WI38 (cell line): ENCODE data around the gene SCAI.
A peak's percentile ranks its signal among the peaks of the same experiment; 100 is the strongest.

Source experiments
- H3K4me3 ChIP-seq: 2 replicates; pipeline ENCODE4 v1.5.1; 2011; ENCODE audit warnings: low read depth, mild to moderate bottlenecking, control low read depth, low read length
- TF ChIP-seq, protein P1 (sequence below): IDR thresholded peaks from 2 replicates; pipeline ENCODE4 v1.5.1; 2012; ENCODE audit warnings: low read depth, mild to moderate bottlenecking, control low read depth, low read length

SCAI gene

GRCh38 chr9:124908098-124908497, 235.2 kb downstream of the SCAI start:
- H3K4me3 ChIP-seq: no peak overlapping the region
- TF ChIP-seq, protein P1, sequence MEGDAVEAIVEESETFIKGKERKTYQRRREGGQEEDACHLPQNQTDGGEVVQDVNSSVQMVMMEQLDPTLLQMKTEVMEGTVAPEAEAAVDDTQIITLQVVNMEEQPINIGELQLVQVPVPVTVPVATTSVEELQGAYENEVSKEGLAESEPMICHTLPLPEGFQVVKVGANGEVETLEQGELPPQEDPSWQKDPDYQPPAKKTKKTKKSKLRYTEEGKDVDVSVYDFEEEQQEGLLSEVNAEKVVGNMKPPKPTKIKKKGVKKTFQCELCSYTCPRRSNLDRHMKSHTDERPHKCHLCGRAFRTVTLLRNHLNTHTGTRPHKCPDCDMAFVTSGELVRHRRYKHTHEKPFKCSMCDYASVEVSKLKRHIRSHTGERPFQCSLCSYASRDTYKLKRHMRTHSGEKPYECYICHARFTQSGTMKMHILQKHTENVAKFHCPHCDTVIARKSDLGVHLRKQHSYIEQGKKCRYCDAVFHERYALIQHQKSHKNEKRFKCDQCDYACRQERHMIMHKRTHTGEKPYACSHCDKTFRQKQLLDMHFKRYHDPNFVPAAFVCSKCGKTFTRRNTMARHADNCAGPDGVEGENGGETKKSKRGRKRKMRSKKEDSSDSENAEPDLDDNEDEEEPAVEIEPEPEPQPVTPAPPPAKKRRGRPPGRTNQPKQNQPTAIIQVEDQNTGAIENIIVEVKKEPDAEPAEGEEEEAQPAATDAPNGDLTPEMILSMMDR: no peak

- no peak overlapping the region for H3K4me3 ChIP-seq
- TF ChIP-seq, protein P1: no peak
Measured at GRCh38 chr9:124906966-124907365, 236.4 kb downstream of the SCAI start.

DNA sequence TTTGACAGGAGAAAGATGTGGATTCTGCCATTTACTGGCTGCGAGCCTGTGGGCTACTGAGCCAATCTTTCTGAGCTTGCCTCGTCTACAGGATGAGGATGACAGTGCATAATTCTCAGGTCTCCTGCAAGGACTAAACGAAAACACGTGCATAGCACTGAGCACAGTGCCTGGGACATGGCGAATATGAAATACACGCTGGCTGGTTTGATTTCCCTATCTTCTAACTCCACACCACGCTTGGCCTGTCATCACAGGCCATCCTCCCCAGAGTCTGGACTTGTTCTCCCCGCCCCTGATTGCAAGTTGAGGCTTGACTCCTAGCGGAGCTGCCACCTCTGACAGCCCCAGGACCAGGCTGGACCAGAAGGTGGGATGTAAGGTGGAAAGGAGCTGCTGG, 243.5 kb downstream of the SCAI start:
- TF ChIP-seq, protein P1: no peak
- H3K4me3 ChIP-seq: no peak overlapping the region

DNA sequence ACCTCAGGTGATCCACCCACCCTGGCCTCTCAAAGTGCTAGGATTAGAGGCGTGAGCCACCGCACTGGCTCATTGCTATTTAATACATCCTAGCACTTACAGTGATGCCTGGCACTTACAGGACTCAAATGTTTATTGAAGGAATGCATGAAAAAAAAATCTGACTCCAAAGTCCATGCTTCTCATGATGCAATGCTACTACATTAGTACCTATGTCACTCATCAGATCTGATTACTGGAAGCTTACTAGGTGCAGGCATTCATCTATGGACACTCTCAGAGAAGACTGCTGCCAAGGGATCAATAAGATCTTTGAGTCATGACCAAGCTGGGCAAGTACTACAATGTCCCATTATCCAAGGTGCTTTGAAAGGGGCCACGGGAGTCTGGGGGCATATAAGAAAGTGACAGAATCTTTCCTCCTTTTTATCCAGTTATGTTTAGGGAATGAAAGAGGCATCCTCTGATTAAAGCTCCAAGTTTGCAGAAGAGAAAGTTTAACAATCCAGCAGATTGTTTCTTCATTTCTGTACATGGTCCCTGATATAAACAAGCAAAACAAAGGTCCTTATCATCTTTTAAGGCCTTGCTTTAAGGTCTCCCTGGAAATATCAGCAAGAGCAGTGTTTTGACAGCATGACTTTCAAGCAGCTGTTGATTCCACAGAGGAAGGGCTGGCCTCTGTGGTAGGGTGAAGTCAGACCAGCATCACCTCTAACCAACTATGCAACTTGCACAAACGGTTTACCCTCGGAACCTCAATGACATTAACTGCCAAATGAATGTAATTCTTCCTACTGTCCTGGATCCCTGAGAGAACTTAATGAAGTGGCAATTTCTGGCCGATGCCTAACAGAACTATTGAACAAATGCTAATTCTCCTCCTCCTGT, 245.5 kb downstream of the SCAI start:
- TF ChIP-seq, protein P1: no peak
- no peak overlapping the region for H3K4me3 ChIP-seq

GRCh38 chr9:124894741-124895170, 248.6 kb downstream of the SCAI start:
- no peak overlapping the region for H3K4me3 ChIP-seq
- TF ChIP-seq, protein P1: peak; percentile 39; the same call in 1 of the 2 replicates

GRCh38 chr9:124894035-124894740, 249.1 kb downstream of the SCAI start:
- no peak overlapping the region for H3K4me3 ChIP-seq

More at GRCh38 chr9:124894035-124894740, 249.1 kb downstream of the SCAI start:
- TF ChIP-seq, protein P1: no peak
